22Rv1 (cell line): ENCODE data around the gene PRKAA1.

Source experiments
- H3K27ac ChIP-seq: fragments of 450-650 bp; 2 replicates; pipeline ENCODE4 v1.5.1; 2017
- CTCF ChIP-seq: fragments of 450-650 bp; IDR thresholded peaks from 2 replicates; pipeline ENCODE4 v1.5.1; 2017; ENCODE audit warnings: mild to moderate bottlenecking
- ZFX ChIP-seq: fragments of 450-650 bp; IDR thresholded peaks from 2 replicates; pipeline ENCODE4 v1.6.1; 2017; ENCODE audit warnings: antibody characterized with exemption, borderline replicate concordance

PRKAA1 gene

GRCh38 chr5:40754381-40755092, 43.6 kb downstream of the PRKAA1 start:
- TF ChIP-seq ZFX (no peak), CTCF (no peak)
- H3K27ac ChIP-seq, result peak overlapping the region; percentile 89

GRCh38 chr5:40746703-40747102, 51.5 kb downstream of the PRKAA1 start:
- TF ChIP-seq ZFX, result no peak
- no peak overlapping the region for H3K27ac ChIP-seq

GRCh38 chr5:40743771-40744170, 54.4 kb downstream of the PRKAA1 start:
- H3K27ac ChIP-seq, result no peak overlapping the region
- no peak for TF ChIP-seq CTCF
- TF ChIP-seq ZFX, result no peak

GRCh38 chr5:40738502-40738901, 59.7 kb downstream of the PRKAA1 start:
- TF ChIP-seq CTCF, result no peak
- no peak for TF ChIP-seq ZFX
- H3K27ac ChIP-seq, result no peak overlapping the region

- H3K27ac ChIP-seq, result no peak overlapping the region
- TF ChIP-seq CTCF, result peak; percentile 88
- no peak for TF ChIP-seq ZFX
Measured at GRCh38 chr5:40736103-40736875, 61.9 kb downstream of the PRKAA1 start.

GRCh38 chr5:40735609-40736008, 62.6 kb downstream of the PRKAA1 start:
- TF ChIP-seq ZFX, result no peak
- no peak for TF ChIP-seq CTCF
- H3K27ac ChIP-seq, result no peak overlapping the region

GRCh38 chr5:40734986-40735385, 63.2 kb downstream of the PRKAA1 start:
- no peak for TF ChIP-seq CTCF
- no peak for TF ChIP-seq ZFX
- H3K27ac ChIP-seq, result no peak overlapping the region
